HG02571 (cell line): ENCODE measurements around the gene ITGA7.
"Not testable (repeated sequence)": the region's sequence is repeated elsewhere in the genome, so short reads cannot be mapped to it uniquely, and the experiment has no call there.

ENCODE experiments used
- ATAC-seq: cut with Tn5 transposase; IDR thresholded peaks from one replicate; pipeline ENCODE4 v1.9.1; 2021; ENCODE audit warnings: mild to moderate bottlenecking, moderate library complexity; ENCODE audit not compliant: unreplicated experiment

ITGA7 gene

DNA sequence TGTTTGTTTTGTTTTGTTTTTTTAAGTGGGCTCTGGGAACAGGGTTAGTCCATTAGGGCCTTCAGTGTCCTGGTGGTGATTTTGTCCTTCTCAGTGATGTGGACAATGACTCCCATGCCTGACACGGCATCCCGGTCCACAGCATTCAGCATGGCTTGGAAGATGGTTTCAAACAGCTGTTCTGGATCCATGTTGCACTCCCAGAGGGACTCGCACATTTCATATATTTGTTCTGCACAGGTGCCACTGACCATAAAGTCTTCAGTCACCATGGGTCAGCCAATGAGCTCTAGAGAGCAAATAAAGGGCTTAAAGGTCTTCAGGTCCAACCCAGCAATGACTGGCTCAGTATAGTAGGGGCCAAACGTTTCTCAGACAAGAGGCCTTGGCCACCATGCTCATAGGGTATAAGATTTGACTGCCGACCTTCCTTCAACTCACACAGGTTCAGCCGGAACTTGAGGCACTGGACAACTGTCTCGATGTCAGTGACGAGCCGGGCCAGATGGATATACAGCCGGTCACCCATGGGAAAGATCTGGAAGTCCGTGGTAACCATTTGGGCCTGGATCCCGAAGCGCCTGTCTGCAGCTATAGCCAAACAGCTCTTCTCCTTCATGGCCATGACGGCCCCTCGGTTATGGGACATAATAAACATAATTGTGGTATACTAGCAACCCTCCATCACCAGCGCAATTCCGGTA, 53.0 kb downstream of the ITGA7 start:
- no peak for ATAC-seq

DNA sequence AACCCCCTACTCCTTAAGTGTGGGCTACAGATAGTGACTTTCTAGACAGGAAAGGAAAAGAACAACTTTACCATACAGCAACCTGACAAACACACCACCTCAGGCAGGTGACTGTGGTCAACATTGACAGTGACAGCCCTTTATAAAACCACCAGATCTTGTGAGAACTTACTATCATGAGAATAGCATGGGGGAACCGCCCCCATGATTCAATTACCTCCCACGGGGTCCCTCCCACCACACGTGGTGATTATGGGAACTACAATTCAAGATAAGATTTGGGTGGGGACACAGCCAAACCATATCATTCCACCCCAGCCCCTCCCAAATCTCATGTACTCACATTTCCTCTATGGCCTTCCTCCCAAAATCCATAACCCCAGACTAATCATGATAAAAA, 54.7 kb downstream of the ITGA7 start:
- ATAC-seq: no peak

DNA sequence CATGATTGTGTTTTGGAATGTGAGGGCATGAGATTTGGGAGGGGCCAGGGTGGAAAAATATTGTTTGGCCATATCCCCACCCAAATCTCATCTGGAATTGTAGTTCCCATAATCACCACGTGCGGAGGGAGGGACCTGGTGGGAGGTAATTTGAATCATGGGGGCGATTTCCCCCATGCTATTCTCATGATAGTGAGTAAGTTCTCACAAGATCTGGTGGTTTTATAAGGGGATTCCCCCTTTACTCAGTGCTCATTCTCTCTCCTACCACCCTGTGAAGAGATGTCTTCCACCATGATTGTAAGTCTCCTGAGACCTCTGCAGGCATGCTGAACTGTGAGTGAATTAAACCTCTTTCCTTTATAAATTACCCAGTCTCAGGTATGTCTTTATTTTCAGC, 55.4 kb downstream of the ITGA7 start:
- ATAC-seq: no peak

DNA sequence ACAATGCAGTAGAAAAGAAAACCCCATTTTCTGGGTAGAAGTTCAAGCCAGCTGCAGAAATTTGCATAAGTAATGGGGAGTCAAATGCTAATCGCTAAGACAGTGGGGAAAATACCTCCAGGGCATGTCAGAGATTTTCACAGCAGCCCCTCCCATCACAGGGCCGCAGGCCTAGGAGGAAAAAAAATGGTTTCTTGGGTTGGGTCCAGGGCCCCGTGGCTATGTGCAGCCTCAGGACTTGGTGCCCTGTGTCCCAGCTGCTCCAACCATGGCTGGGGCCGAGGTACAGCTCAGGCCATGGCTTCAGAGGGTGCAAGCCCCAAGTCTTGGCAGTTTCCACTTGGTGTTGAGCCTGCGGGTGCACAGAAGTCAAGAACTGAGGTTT, 56.4 kb downstream of the ITGA7 start:
- ATAC-seq: no peak

DNA sequence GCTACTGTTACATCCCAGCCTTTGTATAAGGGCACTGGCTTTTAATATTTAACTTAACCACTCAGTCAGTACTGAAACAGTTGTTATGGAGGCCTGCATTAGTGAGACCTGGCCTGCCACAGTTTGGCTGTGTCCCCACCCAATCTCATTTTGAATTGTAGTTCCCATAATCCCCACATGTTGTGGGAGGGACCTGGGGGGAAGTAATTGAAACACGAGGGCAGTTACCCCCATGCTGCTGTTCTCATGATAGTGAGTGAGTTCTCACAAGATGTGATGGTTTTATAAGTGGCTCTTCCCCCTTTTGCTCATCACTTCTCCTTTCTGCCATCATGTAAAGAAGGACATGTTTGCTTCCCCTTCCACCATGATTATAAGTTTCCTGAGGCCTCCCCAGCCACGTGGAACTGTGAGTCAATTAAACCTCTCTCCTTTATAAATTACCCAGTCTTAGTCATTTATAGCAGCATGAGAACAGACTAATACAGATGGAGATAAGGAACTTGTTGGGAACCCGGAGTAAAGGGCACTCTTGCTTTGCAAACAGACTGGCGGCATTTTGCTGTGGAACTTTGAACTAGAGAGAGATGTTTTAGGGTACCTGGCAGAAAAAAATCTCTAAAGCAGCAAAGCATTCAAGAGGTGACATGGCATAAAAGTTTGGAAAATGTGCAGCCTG, 56.9 kb downstream of the ITGA7 start:
- not testable (repeated sequence) for ATAC-seq

DNA sequence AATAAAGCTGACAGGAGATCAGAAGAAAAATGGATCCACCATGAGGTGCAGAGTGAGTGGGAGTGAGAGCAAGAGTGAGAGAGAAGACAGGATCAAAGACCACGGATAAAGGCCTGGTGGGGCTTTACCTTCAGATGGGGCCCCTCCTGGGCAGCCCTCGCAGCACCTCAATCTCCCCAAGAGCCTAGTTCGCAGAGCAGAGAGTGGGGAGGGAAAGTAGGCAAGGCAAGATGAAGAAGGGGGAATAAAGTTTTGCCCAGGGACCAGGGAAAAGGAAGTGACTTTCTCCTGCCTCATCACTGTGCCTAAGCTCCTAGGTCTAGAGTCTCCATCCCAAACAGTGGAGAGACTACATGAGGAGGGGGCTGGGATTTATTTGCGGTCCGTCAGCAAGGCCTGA, 60.7 kb downstream of the ITGA7 start:
- ATAC-seq: no peak

DNA sequence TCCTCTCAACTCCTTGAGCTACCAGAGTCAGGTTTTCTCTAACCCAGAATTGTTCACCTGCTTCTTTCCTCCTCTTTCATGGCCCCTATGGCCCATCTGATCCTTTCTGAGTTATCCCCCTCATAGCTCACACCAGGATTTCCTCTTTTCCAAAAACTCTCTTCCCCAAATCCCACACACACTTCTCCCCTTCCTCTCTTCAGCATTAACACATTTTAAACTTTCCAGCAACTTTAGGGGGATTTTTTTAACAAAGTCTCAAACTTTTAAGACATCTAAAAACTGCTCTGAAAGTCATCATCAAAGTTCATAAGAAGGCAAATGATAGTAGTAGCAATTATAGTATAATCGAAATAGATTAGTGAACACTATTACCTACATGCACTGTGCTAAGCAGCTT, 63.1 kb downstream of the ITGA7 start:
- no peak for ATAC-seq

DNA sequence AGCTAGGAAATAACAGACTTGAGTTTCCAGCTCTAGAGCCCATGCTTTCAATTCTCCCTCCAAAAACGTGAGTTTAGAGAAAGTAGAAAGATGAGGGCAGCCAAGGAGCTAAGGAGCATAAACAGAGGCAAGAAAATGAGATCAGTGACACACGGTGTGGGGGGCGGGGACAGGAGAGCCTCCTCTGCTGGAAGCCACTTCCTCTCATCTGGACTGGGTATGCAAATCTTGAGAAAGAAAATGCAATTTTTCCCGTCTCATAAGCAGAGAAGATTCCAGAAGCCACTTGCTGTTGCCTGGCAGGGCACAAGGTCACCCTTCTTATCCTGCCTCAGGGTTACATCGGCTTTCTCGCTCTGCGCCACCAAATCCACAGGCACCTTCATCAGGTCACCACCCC, 65.0 kb downstream of the ITGA7 start:
- no peak for ATAC-seq

DNA sequence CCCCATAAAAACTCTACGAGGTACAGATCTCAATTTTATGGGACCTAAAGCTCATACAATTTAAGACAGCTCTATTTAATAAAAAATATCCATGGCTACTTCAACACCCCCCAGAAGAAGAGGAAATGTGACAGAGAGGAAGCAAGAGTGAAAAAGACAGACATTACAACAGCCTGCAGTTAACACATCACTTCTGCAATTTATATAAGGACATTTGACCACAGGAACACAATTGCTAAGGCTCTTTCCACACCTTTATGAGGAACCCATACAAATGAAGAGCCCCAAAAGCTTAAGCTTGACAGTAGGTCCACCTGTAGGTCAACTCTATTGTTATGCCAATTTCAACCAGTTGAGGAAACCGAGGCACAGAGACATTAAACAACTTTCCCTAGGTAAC, 65.4 kb downstream of the ITGA7 start:
- ATAC-seq: no peak

DNA sequence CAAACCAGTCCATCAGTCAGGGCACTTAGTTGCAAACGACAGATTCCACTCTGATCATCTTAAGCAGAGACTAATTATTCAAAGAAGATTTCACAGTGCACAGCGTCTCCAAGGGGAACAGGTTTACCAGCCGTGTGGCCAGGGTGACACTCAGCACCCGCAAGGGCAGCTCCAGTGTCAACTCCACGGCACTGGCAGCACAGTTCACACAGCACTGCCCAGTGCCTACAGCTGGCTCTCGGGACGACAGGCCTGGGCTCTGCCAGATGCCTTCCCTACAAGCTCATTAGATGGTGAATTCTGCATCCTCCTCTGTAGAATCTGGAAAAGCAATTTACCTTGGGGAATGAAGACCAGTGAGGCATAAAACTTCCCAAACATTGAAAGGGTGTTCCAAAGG, 66.1 kb downstream of the ITGA7 start:
- no peak for ATAC-seq

DNA sequence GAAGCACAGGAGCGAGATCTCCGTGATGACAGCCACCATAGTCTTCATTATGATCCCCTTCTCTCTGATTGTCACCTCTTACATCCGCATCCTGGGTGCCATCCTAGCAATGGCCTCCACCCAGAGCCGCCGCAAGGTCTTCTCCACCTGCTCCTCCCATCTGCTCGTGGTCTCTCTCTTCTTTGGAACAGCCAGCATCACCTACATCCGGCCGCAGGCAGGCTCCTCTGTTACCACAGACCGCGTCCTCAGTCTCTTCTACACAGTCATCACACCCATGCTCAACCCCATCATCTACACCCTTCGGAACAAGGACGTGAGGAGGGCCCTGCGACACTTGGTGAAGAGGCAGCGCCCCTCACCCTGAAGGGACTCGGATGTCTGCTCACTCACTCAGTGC, 70.2 kb downstream of the ITGA7 start:
- ATAC-seq: no peak

DNA sequence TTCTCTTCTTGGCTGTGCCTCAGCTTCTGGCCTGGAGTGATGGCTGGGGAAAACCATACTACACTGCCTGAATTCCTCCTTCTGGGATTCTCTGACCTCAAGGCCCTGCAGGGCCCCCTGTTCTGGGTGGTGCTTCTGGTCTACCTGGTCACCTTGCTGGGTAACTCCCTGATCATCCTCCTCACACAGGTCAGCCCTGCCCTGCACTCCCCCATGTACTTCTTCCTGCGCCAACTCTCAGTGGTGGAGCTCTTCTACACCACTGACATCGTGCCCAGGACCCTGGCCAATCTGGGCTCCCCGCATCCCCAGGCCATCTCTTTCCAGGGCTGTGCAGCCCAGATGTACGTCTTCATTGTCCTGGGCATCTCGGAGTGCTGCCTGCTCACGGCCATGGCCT, 70.9 kb downstream of the ITGA7 start, which contains the start of gene OR10P1:
Gene OR10P1 (plus strand): TSS at position 40 of the 400 bp plus-strand sequence. CDS start 0 bp downstream, at position 40.
- no peak for ATAC-seq

DNA sequence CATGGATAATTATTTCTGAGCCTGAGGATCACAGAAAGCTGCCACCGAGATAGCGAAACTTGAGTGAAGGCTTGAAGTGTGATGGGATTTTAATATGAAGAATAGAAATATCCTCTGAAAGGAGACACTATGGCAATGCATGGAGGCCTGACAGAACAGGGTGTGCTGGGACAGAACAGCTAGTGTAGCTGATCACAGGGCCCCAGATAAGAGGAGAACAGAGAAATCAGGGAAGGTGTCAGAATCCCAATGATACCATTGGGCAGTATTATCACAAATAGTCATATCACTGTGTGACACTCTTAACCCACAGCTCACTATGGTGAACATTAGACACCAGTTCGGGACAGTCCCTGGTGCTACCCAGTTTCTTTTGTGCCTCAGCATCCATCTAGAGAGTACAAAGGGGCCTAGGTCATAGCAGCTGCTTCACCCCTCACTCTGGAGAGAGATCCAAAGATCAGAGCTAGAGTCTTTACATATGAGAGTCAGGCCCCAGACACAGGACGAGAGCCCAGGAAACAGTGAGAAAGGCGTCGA, 71.5 kb downstream of the ITGA7 start:
- no peak for ATAC-seq
